Measurements from ENCODE around the gene NTM. TPM values are rescaled to one million over a fixed set of nuclear protein-coding genes. Genes with fewer than 3 reads are reported as not detected.

NTM gene
- total RNA-seq, 1 donor from 2014 or later, result 4.3 TPM

DNA sequence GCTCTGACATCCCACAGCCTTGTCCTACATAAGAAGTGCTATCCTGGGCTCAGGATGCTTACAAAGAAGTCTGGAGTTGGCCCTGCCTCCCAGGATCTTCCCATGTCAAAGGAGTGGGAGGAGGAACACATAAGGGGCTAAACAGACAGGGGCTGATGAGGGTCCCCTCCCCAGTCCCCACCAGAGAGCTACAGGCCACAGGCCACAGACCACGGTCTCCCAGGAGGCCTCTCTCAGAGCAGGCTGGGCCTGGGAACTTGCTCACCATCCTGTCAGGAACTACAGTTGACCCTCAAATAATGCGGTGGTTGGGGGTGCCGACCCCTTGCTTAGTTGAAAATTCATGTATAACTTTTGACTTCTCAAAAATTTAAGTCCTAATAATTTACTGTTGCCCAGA is 315.5 kb downstream of the NTM start:
- no peak for DNase-seq (ENCODE audit: low spot score, unreplicated experiment)
- no peak overlapping the region for H3K27ac Mint-ChIP-seq

DNA sequence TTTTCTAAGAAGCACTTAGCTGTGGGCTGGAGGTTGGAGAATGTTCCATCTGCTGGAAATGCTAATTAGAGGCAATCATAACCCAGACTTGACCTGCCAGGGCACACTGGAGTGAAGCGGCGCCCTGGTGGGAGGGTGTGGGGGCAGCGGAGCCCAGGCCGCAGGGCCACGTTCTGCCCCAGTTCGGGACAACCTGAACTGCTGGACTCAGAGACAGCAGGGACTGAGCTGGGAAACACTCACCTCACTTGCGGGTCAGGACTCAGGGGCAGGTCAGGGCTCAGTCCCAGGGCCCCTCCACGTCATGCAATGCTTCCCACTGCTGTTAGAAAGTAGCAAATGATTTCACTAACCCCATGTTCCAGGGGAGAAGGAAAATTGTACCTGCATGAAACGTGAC is 316.4 kb downstream of the NTM start:
- Mint-ChIP-seq H3K9me3 (ENCODE audit: low read depth) (no peaks in the 10 kb centered on the region), H3K27me3 (peaks cover 47% of the 10 kb centered on the region)
- no peak for DNase-seq (ENCODE audit: low spot score, unreplicated experiment)

More for the DNA sequence above, 315.5 kb downstream of the NTM start:
- TF ChIP-seq, protein P1, sequence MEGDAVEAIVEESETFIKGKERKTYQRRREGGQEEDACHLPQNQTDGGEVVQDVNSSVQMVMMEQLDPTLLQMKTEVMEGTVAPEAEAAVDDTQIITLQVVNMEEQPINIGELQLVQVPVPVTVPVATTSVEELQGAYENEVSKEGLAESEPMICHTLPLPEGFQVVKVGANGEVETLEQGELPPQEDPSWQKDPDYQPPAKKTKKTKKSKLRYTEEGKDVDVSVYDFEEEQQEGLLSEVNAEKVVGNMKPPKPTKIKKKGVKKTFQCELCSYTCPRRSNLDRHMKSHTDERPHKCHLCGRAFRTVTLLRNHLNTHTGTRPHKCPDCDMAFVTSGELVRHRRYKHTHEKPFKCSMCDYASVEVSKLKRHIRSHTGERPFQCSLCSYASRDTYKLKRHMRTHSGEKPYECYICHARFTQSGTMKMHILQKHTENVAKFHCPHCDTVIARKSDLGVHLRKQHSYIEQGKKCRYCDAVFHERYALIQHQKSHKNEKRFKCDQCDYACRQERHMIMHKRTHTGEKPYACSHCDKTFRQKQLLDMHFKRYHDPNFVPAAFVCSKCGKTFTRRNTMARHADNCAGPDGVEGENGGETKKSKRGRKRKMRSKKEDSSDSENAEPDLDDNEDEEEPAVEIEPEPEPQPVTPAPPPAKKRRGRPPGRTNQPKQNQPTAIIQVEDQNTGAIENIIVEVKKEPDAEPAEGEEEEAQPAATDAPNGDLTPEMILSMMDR (IDR thresholded peaks at IDR 0.05; ENCODE audit: unreplicated experiment), result no peak
- Mint-ChIP-seq H3K27me3 (peaks cover 44% of the 10 kb centered on the region), H3K9me3 (ENCODE audit: low read depth) (no peaks in the 10 kb centered on the region), H3K4me3 (ENCODE audit: low read depth) (no peak overlapping the region), H3K4me1 (ENCODE audit: low read depth) (no peaks in the 10 kb centered on the region), H3K36me3 (ENCODE audit: insufficient read depth) (no peaks in the 10 kb centered on the region)

DNA sequence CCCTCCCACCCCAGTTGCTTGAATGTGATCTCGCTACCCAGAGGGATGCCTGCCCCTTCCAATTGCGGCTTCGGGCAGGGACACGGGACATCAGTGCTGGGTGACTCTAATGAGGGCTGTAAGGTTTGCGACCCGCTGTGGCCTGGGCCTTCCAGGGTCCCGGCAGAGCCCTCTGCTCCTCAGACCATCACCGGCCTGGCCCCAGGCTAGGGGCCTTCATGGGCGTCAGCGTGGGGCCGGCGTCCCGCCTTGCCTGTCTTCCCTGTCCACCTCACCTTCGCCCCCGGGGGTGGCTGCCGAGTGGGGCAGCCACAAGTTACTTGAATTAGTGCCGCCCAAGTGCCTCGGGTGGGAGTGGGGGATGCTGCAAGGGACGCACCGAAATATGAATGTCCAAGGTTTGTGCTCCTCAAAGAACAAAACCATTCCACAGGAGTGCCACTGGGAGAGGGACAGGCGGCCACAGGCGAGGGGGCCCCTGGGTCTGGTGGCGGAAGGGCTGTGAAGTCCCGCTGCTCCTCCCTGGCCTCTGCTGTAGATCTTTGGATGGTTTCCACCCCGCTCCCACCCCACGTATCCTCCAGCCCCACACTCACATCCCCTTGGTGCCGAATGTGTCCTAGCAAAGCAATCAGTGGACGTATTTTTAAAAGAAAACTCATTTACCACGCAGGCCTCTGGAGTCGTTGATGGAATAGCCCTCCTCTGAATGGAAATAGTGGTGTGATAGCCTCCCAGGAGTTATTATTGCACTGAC is 317.1 kb downstream of the NTM start:
- Mint-ChIP-seq H3K36me3 (ENCODE audit: insufficient read depth) (no peaks in the 10 kb centered on the region), H3K4me1 (ENCODE audit: low read depth) (no peaks in the 10 kb centered on the region), H3K27me3 (peaks cover 53% of the 10 kb centered on the region), H3K4me3 (ENCODE audit: low read depth) (no peak overlapping the region), H3K9me3 (ENCODE audit: low read depth) (no peaks in the 10 kb centered on the region), H3K27ac (no peak overlapping the region)
- TF ChIP-seq, protein P1 (IDR thresholded peaks at IDR 0.05; ENCODE audit: unreplicated experiment), result no peak
- no peak for DNase-seq (ENCODE audit: low spot score, unreplicated experiment)

More for the DNA sequence above, 316.4 kb downstream of the NTM start:
- Mint-ChIP-seq H3K4me1 (ENCODE audit: low read depth) (no peaks in the 10 kb centered on the region), H3K27ac (no peak overlapping the region), H3K36me3 (ENCODE audit: insufficient read depth) (no peaks in the 10 kb centered on the region), H3K4me3 (ENCODE audit: low read depth) (no peak overlapping the region)
- TF ChIP-seq, protein P1 (IDR thresholded peaks at IDR 0.05; ENCODE audit: unreplicated experiment), result no peak

DNA sequence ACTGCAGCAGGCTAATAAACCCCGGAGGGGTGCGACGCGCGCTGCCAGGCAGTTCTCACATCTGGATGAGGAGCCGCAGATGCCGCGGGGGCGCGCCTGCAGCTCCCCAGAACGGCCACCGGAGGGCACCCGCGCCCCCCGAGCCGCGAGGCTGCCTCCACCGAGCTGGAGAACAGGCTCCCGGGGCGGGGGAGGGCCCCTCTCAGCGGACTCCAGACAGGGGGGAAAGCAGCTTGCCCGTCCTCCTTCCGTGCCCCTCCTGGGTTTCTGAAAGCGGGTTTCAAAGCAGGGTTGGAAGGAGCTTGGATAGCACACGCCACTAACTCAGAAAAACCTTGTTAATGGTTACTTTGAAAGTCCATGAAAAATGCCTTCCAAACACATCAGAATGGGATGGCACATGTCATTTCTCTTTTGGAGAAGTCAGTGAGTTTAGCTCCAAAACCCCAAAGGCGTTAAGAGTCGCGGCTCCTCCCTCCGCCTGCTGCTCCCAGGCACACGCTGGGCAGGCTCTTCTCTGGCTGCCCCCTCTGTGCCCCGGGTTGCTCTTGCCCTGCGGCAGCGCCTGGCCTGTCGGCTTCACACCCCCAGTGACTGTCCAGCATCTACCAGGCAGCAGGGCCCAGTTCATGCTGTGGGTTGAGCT is 317.8 kb downstream of the NTM start:
- Mint-ChIP-seq H3K27ac (no peak overlapping the region), H3K4me3 (ENCODE audit: low read depth) (no peak overlapping the region), H3K36me3 (ENCODE audit: insufficient read depth) (no peaks in the 10 kb centered on the region), H3K4me1 (ENCODE audit: low read depth) (no peaks in the 10 kb centered on the region), H3K9me3 (ENCODE audit: low read depth) (no peaks in the 10 kb centered on the region), H3K27me3 (peaks cover 55% of the 10 kb centered on the region)
- TF ChIP-seq, protein P1 (IDR thresholded peaks at IDR 0.05; ENCODE audit: unreplicated experiment), result peak; percentile 84
- peak; percentile 66 for DNase-seq (ENCODE audit: low spot score, unreplicated experiment)

DNA sequence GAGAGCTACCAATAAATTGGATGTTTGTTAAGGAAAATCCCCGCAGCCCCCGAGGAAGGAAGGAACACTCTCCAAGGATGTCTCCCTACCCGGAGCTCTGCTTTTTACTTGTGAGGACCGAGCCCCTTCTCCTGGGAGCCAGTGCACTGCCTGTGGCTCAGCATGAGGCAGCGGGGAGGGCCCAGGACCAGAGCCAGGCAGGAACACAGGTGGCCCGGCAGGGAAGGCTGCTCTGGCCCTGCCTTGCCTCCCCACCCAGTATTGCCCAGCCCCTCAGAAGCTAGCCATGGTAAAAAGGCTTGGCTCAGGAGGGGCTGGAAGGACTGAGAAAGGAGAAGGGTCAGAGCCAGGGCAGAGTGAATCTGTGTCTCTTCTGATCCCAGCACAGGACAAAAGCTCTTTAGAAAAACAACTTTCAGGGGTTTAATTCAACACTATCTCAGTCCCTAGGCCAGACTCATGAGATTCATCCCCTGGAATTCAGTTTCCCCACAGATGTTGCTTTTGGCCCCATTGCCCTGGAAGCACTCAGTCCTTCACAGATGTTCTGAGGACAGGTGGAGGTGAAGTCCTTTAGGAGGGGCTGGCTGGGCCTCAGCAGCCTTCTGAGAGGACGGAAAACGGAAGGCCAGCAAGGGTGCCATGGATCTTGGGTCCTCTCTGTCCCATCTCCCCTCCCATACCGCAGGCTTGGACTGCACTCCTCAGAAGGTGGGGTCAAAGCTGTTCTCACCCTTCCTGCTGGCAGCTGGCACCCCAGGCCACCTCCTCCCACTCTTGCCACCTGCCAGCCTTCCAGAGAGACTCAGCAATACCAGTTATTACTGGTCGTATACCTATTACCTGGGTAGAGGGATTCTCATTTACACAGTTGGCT is 318.9 kb downstream of the NTM start:
- H3K36me3 Mint-ChIP-seq (ENCODE audit: insufficient read depth), result no peaks in the 10 kb centered on the region
- H3K9me3 Mint-ChIP-seq (ENCODE audit: low read depth), result no peaks in the 10 kb centered on the region
- H3K27me3 Mint-ChIP-seq, result peaks cover 58% of the 10 kb centered on the region
- no peak for DNase-seq (ENCODE audit: low spot score, unreplicated experiment)
- no peak overlapping the region for H3K4me3 Mint-ChIP-seq (ENCODE audit: low read depth)
- no peak overlapping the region for H3K27ac Mint-ChIP-seq
- TF ChIP-seq, protein P1 (IDR thresholded peaks at IDR 0.05; ENCODE audit: unreplicated experiment), result no peak
- H3K4me1 Mint-ChIP-seq (ENCODE audit: low read depth), result no peaks in the 10 kb centered on the region
